K562 (cell line): Measurements from ENCODE around the gene CAPN8. TPM values are rescaled to one million over a fixed set of nuclear protein-coding genes. Genes with fewer than 3 reads are reported as not detected.

Experiments
- ATAC-seq: fragments of 200-7000 bp; cut with Tn5 transposase; 3 replicates; pipeline ENCODE4 v1.9.1; 2020; ENCODE audit warnings: moderate library complexity
- BruUV-seq: library from RNA; stranded (reverse); fragments of 400-500 nt; replicated peaks from 2 replicates; lab custom pipeline; 2021; lab: Mats Ljungman, UMichigan
- CTCF ChIA-PET: fragments of 300-600 bp; formaldehyde crosslinking; extraction: SDS; loops from one replicate; lab custom pipeline; 2021; ENCODE audit warnings: low intra/inter-chr PET ratio; lab: Yijun Ruan, JAX
- POLR2A ChIA-PET: fragments of 300-600, 350-650 bp; sonication (Branson Sonifier 250); formaldehyde crosslinking; extraction: SDS; loops from one replicate; lab custom pipeline; 2021; ENCODE audit warnings: antibody characterized with exemption, inconsistent platforms; lab: Yijun Ruan, JAX
- DNase-seq, 4 experiments: peaks; one replicate each; pipeline versions ENCODE4 v3.0.0 to v3.0.0-alpha.2; 2011 to 2018; ENCODE audit warnings: low spot score in 3 of 4, mixed read lengths in 3 of 4; ENCODE audit errors: extremely low read depth in 1 of 4
- FAIRE-seq: peaks from 2 replicates; lab custom pipeline; 2011; peaks lifted over from hg19 to GRCh38; lab: Jason Lieb, UNC
- H2AFZ ChIP-seq: 2 replicates; pipeline ENCODE4 v1.6.0; 2011; ENCODE audit warnings: low read depth, low read length, control low read depth, inconsistent platforms
- H3K27ac ChIP-seq: fragments of 200-600 bp; 3 replicates; pipeline ENCODE4 v1.8.0; 2011; ENCODE audit warnings: low read depth, mild to moderate bottlenecking, control low read depth, inconsistent platforms, low read length, moderate library complexity, mixed read lengths; ENCODE audit errors: extremely low read depth
- H3K27me3 ChIP-seq, 2 experiments: fragments of 300-600 bp in 1 of 2; 2 replicates in 1 of 2; 3 replicates in 1 of 2; pipeline versions ENCODE4 v1.6.0 to v1.8.0; 2011; ENCODE audit warnings: inconsistent platforms in 2 of 2, low read length in 2 of 2, mild to moderate bottlenecking in 1 of 2, mixed read lengths in 1 of 2, moderate library complexity in 1 of 2; ENCODE audit not compliant: control insufficient read depth in 2 of 2, insufficient read depth in 2 of 2
- H3K36me3 ChIP-seq: fragments of 300-600 bp; 3 replicates; pipeline ENCODE4 v1.8.0; 2011; ENCODE audit warnings: mild to moderate bottlenecking, low read length, inconsistent platforms; ENCODE audit not compliant: control insufficient read depth, insufficient read depth
- H3K4me1 ChIP-seq, 2 experiments: fragments of 200-600 bp in 1 of 2; replicated peaks in 1 of 2; 2 replicates in 1 of 2; 3 replicates in 1 of 2; pipeline versions ENCODE4 v1.5.1 to v1.8.0; 2011; ENCODE audit warnings: inconsistent platforms in 2 of 2, low read length in 2 of 2, mild to moderate bottlenecking in 1 of 2, mixed read lengths in 1 of 2, moderate library complexity in 1 of 2; ENCODE audit not compliant: control insufficient read depth in 2 of 2, insufficient read depth in 2 of 2
- H3K4me2 ChIP-seq: 2 replicates; pipeline ENCODE4 v1.6.1; 2011; ENCODE audit warnings: low read length, control low read depth, inconsistent platforms, mixed read lengths; ENCODE audit not compliant: insufficient read depth
- H3K4me3 ChIP-seq: fragments of 200-600 bp; sonication (generic), shearing (Covaris generic); 2 replicates; pipeline ENCODE4 v1.5.1; 2016; ENCODE audit warnings: control low read depth, inconsistent platforms
- H3K79me2 ChIP-seq: fragments of 200-600 bp; 3 replicates; pipeline ENCODE4 v1.8.0; 2011; ENCODE audit warnings: low read length, inconsistent platforms; ENCODE audit not compliant: control insufficient read depth, insufficient read depth
- H3K9ac ChIP-seq, 2 experiments: 2 replicates each; pipeline versions ENCODE4 v1.6.0 to v1.6.1; 2011; ENCODE audit warnings: low read depth in 2 of 2, low read length in 2 of 2, control low read depth in 1 of 2, inconsistent platforms in 1 of 2, mild to moderate bottlenecking in 1 of 2, mixed read lengths in 1 of 2; ENCODE audit not compliant: insufficient read depth in 1 of 2
- H3K9me1 ChIP-seq: one replicate; pipeline ENCODE4 v1.6.0; 2011; ENCODE audit warnings: inconsistent platforms, mild to moderate bottlenecking, low read length, moderate library complexity; ENCODE audit not compliant: control insufficient read depth, insufficient read depth
- H3K9me3 ChIP-seq: replicated peaks from 2 replicates; pipeline ENCODE4 v1.5.1; 2011; ENCODE audit warnings: low read depth, low read length, inconsistent platforms; ENCODE audit not compliant: control insufficient read depth, insufficient read depth
- H4K20me1 ChIP-seq: replicated peaks from 2 replicates; pipeline ENCODE4 v1.6.1; 2011; ENCODE audit warnings: low read length, inconsistent platforms, mixed read lengths; ENCODE audit not compliant: control insufficient read depth, insufficient read depth
- GTF3C2 ChIP-seq: IDR thresholded peaks from 3 replicates; pipeline ENCODE4 v1.6.1; 2011; ENCODE audit warnings: borderline replicate concordance, mild to moderate bottlenecking, moderate library complexity; ENCODE audit not compliant: insufficient read length; ENCODE audit errors: extremely low read depth
- RFX1 ChIP-seq: fragments of 450-650 bp; IDR thresholded peaks from 2 replicates; pipeline ENCODE4 v1.6.1; 2016; ENCODE audit warnings: mild to moderate bottlenecking, moderate library complexity
- SMAD2 ChIP-seq: fragments of 150-350 bp; IDR thresholded peaks from 2 replicates; pipeline ENCODE4 v1.6.1; 2014; ENCODE audit warnings: low read depth, mild to moderate bottlenecking, low read length
- THAP12 ChIP-seq: fragments of 250-450 bp; sonication (Bioruptor Pico); IDR thresholded peaks from 2 replicates; pipeline ENCODE4 v1.9.0; 2021; ENCODE audit warnings: mild to moderate bottlenecking, inconsistent platforms
- WGBS: fragments of 100-300 bp; shearing (Covaris generic); methylation state at CpG from one replicate; pipeline ENCODE4 v1.1.6; 2016; ENCODE audit warnings: low coverage, mixed read lengths; ENCODE audit not compliant: insufficient coverage; ENCODE audit errors: missing lambda C conversion rate; 5-methylcytosine and 5-hydroxymethylcytosine counted together
- in situ Hi-C: fragments of 300-500 bp; cut with MboI; formaldehyde crosslinking; loops from 4 replicates; pipeline ENCODE4 v1.15.0; 2018; ENCODE audit warnings: inconsistent platforms, mixed read lengths
- intact Hi-C: fragments of 100-400 bp; cut with micrococcal nuclease; formaldehyde crosslinking; loops from 2 replicates; pipeline ENCODE4 v1.14.2; 2022
- polyA plus RNA-seq, 8 experiments: library from polyadenylated mRNA; depleted of rRNA in 4 of 8; stranded (reverse) in 5 of 8; unstranded in 3 of 8; fragments of >200 nt; fragmentation: Nextera tagmentation in 2 of 8; fragmentation: Illumina TruSeq in 1 of 8; extraction: Ambion mirVana in 2 of 8; extraction: Trizol in 1 of 8; gene quantifications; 2 replicates each; pipeline versions ENCODE4 v1.2.1 to v1.2.3, GENCODE V29; 2011 to 2014; ENCODE audit warnings: inconsistent platforms in 1 of 8, missing spikeins in 1 of 8
- total RNA-seq, 7 experiments: library from RNA; depleted of rRNA in 6 of 7; stranded (reverse); fragments of >200 nt in 6 of 7; fragmentation: Illumina TruSeq in 2 of 7; extraction: Trizol in 2 of 7; gene quantifications; 2 replicates each; pipeline versions ENCODE4 v1.2.1 to v1.2.3, GENCODE V29; 2011 to 2021; ENCODE audit warnings: low replicate concordance in 1 of 7

The CAPN8 gene
- total and polyA plus RNA-seq, 9 of the 15 experiments (the other 6 are each of a cell fraction or from before 2014, with no cell fraction given), result 0.06 TPM; not detected in 8

DNA sequence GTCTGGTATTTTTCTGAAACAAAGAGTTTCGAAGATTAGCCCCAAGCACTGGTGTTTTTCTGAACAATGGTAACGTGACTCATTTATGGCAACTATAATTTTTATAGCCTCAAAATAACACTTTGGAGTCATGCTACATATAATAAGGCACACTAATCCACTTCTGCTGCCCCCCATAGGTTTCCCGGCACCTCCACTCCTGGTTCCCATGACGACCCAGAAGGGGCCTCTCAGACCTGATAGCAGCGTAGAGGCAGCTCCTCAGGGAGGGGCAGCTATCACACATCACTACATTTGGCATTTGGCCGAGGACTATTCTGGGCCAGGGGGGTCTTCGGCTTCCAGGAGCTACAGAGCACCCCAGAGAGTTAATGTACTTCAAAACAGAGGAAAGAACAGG, 23.3 kb downstream of the CAPN8 start:
- Histone ChIP-seq H3K36me3 (no peaks in the 10 kb centered on the region), H3K4me3 (no peak overlapping the region), H3K4me1 (no peaks in the 10 kb centered on the region), H3K4me2 (no peak overlapping the region), H3K9me3 (no peaks in the 10 kb centered on the region), H2AFZ (no peak overlapping the region), H3K27ac (no peak overlapping the region), H3K9ac (no peak overlapping the region), H3K27me3 (peaks cover 34 to 53% of the 10 kb centered on the region in 2 experiments), H4K20me1 (no peaks in the 10 kb centered on the region), H3K79me2 (no peaks in the 10 kb centered on the region), H3K9me1 (no peaks in the 10 kb centered on the region)
- TF ChIP-seq SMAD2 (no peak), THAP12 (CRISPR knock-in tag) (no peak), RFX1 (peak; percentile 60), GTF3C2 (no peak)
- ATAC-seq (no peak), DNase-seq (no peak), FAIRE-seq (no peak)
- POLR2A ChIA-PET, result interaction anchor here (0.6 to 0.9 kb wide), 3 partner anchors 11 to 21 kb away, joined by 3 to 4 read pairs (median 3); no protein-coding TSS in a partner anchor
- in situ Hi-C loops (no loop called here), intact Hi-C loops (no loop called here)
- 2% methylated on average over 7 of the region's 7 CpGs for WGBS
- CTCF ChIA-PET, result no interaction called here
- BruUV-seq, result no TSS peak
